HG03039 (cell line): ENCODE results near the gene PLEKHG4.

ENCODE experiments used
- ATAC-seq: cut with Tn5 transposase; IDR thresholded peaks from one replicate; pipeline ENCODE4 v1.9.1; 2021; ENCODE audit warnings: mild to moderate bottlenecking, moderate library complexity; ENCODE audit not compliant: unreplicated experiment

The PLEKHG4 gene

GRCh38 chr16:67326472-67327309, 47.4 kb downstream of the PLEKHG4 start, which contains the start of the genes KCTD19 and LRRC36:
KCTD19 (minus strand) TSS chr16:67326741; CDS start chr16:67326707, 34 bp downstream.
LRRC36 (plus strand) TSS chr16:67326815; CDS start chr16:67326863, 48 bp downstream.
- no peak for ATAC-seq

GRCh38 chr16:67327743-67328142, 48.4 kb downstream of the PLEKHG4 start:
- no peak for ATAC-seq

DNA sequence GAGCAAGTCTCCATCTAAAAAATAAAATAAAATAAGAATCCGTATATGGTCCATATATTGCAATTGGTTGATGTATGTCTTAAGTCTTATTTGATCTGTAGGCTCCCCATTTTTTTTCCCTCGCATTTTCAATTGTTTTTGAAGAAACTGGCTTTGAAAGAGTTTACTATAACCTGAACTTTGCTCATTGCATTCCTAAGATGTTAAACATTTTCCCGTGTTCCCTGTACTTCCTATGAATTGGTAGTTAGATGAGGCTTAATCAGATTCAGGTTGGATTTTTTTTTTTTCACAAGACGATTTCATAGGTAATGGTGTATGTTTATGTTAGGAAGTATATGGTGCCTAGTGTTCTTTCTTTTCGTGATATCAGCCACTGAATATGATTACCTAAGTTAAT, 50.6 kb downstream of the PLEKHG4 start:
- ATAC-seq = no peak

GRCh38 chr16:67333315-67333714, 54.0 kb downstream of the PLEKHG4 start:
- no peak for ATAC-seq

- no peak for ATAC-seq
These were observed 56.8 kb downstream of the PLEKHG4 start for GRCh38 chr16:67336116-67336515.

DNA sequence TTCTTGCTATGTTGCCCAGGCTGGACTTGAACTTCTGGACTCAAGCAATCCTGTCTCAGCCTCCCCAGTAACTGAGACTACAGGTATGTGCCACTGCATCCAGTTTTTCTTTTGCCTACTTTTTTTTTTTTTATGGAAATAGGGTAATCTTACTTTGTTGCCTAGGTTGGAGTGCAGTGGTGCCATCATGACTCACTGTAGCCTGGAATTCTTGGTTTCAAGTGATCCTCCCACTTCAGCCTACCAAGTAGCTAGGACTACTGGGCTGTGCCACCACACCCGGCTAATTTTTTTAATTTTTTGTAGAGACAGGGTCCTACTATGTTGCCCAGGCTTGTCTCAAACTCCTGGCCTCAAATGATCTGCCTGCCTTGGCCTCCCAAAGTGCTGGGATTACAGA, 57.3 kb downstream of the PLEKHG4 start:
- ATAC-seq = no peak
